ELF-1 (cell line): Measurements from ENCODE around the gene NINJ1.

Source experiments
- DNase-seq: peaks from one replicate; pipeline ENCODE4 v3.0.0-alpha.2; 2016; ENCODE audit warnings: low read depth, low spot score

Gene NINJ1

GRCh38 chr9:93132287-93132927 lies 1.6 kb downstream of the NINJ1 start:
- DNase-seq = no peak

- no peak for DNase-seq
These were observed 2.3 kb downstream of the NINJ1 start for GRCh38 chr9:93131599-93132286.

GRCh38 chr9:93130861-93131481 lies 3.1 kb downstream of the NINJ1 start:
- DNase-seq = no peak

- no peak for DNase-seq
These were observed 4.2 kb downstream of the NINJ1 start for GRCh38 chr9:93129691-93130500.

GRCh38 chr9:93129286-93129685 lies 4.8 kb downstream of the NINJ1 start:
- no peak for DNase-seq

- DNase-seq = no peak
These were observed 5.3 kb downstream of the NINJ1 start for GRCh38 chr9:93128715-93129224.

GRCh38 chr9:93128011-93128714 lies 5.9 kb downstream of the NINJ1 start:
- DNase-seq = no peak

- no peak for DNase-seq
These were observed 6.6 kb downstream of the NINJ1 start for GRCh38 chr9:93127395-93127911.

- peak; percentile 75 for DNase-seq
These were observed 7.2 kb downstream of the NINJ1 start for GRCh38 chr9:93126825-93127368.

- no peak for DNase-seq
These were observed 7.8 kb downstream of the NINJ1 start for GRCh38 chr9:93126151-93126781.

- DNase-seq = no peak
These were observed 8.6 kb downstream of the NINJ1 start for GRCh38 chr9:93125331-93125894.

GRCh38 chr9:93124793-93125192 lies 9.3 kb downstream of the NINJ1 start:
- no peak for DNase-seq

- no peak for DNase-seq
These were observed 10.3 kb downstream of the NINJ1 start for GRCh38 chr9:93123561-93124283.

- no peak for DNase-seq
These were observed 11.3 kb downstream of the NINJ1 start for GRCh38 chr9:93122721-93123221.

- no peak for DNase-seq
These were observed 12.5 kb downstream of the NINJ1 start for GRCh38 chr9:93121316-93122241.

GRCh38 chr9:93120846-93121315 lies 13.2 kb downstream of the NINJ1 start:
- DNase-seq = no peak

GRCh38 chr9:93119953-93120845 lies 13.9 kb downstream of the NINJ1 start:
- DNase-seq = no peak
